Fibroblast of the conjunctiva (primary cell): Measurements from ENCODE around the gene GLS.
"Not testable (repeated sequence)": the region's sequence is repeated elsewhere in the genome, so short reads cannot be mapped to it uniquely, and the experiment has no call there.

Experiments
- DNase-seq: peaks from one replicate; pipeline ENCODE4 v3.0.0-alpha.2; 2010; ENCODE audit warnings: low read depth

The GLS gene

GRCh38 chr2:190880378-190881083, at the start of gene GLS:
Gene GLS (plus strand): TSS chr2:190880821. CDS start chr2:190881085, 264 bp downstream.
- peak; percentile 91 for DNase-seq

DNA sequence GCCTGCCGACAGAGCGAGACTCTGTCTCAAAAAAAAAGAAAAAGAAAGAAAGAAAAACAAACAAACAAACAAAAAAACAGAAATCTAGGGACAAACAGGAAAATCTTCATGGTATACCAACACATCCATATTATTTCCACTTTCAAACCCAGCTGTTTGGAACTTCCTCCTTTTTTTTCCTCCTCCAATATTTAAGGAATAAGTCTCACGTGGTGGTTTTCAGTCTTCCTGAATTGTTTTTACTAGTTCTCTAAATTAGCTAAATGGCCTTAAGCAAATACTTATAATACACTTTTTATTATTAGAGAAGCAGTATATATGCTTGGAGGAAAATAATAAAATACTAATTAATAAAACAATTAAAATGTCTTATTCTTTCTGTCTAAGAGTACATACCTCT, 48.7 kb upstream of the GLS start:
- DNase-seq: no peak

DNA sequence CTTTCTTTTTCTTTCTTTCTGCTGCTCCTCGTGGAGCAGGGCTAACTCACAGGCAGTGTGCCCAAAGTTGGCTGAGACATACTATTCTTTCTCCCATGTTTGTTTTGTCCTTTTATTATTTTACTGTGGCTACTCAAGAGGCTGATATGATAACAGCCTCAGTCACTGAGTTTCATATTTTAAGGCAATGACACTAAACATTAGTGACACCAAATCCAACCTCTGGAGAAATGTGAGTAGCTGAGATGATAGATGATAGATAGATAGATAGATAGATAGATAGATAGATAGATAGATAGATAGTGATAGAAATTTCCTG, 45.8 kb upstream of the GLS start:
- DNase-seq: no peak

DNA sequence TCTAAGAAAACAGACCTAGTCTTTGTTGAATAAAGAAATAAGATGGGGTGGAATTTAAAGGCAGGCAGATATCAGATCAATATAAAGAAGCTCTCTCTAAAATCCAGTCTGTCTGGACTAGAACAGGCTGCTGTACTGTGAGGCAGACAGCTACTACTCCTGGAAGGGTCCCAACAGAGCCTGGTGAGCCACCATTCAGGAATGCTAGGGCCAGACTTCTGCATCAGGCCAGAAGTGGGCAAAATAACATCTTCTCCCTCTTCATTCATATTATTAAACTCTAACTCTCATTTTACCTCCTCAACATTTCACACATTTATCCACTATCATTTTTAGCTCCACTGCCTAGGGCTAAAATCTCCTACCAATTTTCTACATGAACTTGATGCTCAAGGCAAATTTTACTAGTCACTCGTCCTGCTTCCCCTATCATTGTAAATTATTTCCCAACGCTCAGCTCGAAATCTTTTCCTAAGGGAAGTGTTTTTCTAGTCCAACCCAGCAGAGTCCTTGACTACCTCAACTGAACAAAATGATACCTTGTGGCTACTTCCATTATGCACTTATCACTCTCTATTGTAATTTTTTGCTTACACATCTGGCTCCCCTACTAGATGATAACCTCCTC, 45.2 kb upstream of the GLS start:
- DNase-seq: peak; percentile 60

DNA sequence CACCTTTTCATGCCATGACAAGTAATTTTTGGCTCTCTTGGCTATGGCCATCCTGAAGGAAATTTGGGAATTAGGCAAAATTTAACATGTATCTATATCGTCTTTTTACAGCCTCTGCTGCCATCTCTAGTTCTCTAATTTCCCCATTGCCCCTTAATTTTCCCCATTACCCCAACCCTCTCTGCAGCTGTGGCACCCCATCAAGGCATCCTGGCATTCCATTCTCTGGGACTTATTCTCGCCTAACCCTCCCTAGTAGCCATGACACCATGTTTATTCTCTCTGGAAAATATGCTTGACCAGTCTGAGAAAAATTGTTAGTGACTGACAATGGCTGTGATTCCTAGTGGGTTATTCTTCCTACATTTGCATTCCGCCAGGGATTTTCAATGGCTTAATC, 43.9 kb upstream of the GLS start:
- DNase-seq: no peak

DNA sequence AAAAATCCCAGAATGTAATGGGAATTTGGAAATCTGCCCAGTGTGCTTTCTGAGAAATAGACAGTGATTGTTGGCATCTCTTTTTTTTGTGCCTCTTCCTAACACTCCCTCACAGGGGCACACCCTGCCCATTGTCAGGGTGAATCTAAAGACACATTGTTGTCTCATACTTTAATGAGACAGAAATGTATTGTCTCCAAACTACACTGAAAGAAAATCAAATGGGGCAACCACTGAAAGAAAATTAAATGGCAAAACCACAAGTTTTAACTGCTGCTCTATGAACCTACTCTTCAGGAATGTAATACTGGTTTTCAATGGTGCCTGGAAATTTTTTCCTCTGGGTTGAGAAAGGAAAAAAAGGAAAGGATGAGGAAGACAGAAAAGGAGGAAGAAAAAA, 43.2 kb upstream of the GLS start:
- no peak for DNase-seq

GRCh38 chr2:190837952-190838361, 42.7 kb upstream of the GLS start:
- DNase-seq: no peak

DNA sequence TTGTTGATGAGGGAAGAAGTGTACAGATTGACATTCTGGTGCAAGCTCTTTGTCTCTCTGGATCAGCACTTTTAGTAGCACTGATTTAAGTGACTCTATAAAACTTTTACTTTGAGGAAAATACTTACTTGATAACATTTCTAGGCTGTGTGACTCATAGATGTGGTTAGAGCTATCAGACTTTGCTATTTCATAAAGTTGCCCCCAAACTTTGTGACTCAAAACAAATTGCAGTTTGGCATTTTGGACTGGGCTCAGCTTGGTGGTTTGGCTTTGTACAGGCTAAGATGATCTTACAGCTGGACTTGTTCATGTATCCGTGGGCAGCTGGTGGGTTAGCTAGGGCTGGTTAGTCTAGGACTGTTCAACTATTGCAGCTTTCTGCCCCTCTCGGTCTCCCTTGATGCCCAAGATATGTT, 42.1 kb upstream of the GLS start:
- no peak for DNase-seq

GRCh38 chr2:190840569-190841172, 40.0 kb upstream of the GLS start:
- DNase-seq: no peak

DNA sequence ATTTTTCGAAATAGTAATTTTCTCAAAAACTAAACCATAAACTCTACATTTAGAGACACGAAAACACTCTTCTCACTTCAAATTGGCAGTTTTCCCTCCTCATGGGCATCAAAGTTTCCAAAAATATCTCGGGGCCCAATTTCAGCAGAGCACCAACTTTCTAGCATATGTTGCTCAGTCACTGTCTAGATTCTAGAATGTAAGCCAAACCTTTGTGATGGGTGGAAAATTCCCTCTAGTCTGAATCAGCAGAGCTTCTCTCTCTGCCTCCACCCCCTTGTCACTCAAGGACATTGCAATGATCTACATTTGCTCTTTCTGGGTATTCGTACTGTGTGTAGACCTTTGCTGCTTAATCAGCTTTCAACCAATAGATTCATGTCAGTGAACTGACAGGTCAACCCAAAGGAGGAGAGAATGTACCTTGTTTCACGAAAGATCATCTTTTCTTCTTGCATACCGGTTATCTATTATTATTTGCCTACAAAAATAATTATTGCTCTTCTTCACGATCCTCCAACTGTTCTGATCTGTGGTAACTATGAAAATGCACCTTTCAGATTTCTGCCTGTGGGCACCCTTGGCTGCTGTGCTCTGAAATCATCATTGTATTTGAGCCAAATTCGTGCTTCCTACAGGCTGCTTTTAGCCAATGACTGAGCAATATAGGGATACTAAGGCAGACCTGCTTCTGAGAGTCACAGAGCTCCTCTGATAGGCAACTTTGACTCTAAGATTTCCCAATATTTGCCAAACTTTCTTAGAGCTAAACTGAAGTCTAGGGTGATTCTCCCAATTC, 38.7 kb upstream of the GLS start:
- no peak for DNase-seq

- DNase-seq: no peak
Measured at GRCh38 chr2:190842606-190843104, 38.0 kb upstream of the GLS start.

- no peak for DNase-seq
Measured at GRCh38 chr2:190843890-190844699, 36.5 kb upstream of the GLS start.

GRCh38 chr2:190844700-190845401, 35.8 kb upstream of the GLS start:
- DNase-seq: no peak

DNA sequence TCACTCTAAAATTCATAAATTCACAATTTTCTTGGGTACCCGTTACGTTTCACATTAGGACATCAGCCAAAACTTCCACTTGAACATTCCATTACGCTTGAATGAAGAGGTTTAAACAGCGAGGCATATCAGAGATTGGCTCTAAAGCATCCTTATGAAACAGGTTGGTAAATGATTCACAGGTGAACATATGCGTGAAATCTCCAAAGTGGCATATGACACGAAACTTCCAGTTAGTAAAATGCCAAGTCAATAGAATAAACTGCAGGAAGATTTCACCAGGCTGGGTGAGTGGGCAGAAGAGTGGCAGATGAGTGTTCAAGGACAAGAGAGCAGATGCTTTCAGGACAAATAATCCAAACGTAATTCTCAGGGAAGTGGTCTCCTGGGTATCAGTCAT, 33.9 kb upstream of the GLS start:
- DNase-seq: no peak

DNA sequence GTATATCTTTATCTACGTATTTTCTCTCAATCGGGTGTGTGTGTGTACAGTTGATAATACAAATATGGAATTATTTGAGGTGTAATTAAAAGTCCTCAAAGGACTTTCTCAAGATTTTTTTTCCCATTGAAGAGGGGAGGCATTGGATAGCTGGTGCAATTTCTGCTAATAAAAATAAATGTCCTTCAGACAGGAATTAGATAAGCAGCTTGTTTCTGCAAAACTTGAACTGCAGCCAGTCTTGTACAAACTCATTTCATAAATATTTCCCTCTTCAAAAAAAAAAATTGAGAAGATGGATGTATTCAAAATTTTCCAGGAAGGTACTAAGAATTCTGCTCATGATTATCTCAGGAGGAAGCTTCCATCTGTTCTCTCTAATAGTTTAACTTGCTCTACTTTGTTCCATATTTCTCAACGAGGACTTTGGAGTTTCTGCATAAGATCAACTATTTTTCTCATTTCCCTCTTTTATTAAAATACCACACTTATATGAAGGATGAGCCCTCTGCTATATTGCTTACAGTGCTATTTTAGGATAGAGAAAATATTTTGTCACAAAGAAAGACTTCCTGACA, 33.0 kb upstream of the GLS start:
- no peak for DNase-seq

DNA sequence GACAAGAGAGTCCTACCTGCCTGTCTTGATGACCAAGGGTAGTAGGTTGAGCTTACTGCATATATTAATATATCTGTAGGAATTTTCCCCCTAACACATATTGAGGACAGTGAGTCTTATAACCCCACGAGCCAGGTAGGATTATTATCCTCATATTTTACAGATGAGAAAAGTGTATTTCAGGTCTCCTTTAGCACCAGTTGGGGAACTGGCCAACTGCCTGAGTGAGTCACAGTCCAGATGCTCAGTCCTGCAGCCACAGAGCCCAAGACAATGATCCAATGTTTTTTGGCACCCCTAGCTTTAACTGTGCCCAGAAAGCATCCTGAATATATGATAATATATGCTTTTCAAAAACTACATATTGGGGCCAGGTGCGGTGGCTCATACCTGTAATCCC, 30.8 kb upstream of the GLS start:
- peak; percentile 28 for DNase-seq

DNA sequence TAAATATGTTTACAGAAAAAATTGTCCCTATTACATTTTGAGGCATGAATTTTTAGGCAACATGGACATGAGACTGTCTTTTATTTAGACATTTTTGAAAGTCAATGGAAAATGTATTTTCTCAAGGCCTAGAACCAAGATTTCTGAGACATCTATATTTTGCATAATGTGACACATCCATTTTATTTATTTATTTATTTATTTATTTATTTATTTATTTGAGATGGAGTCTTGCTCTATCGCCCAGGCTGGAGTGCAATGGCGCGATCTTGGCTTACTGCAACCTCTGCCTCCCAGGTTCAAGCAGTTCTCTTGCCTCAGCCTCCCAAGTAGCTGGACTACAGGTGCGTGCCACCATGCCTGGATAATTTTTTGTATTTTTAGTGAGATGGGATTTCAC, 27.6 kb upstream of the GLS start:
- not testable (repeated sequence) for DNase-seq

DNA sequence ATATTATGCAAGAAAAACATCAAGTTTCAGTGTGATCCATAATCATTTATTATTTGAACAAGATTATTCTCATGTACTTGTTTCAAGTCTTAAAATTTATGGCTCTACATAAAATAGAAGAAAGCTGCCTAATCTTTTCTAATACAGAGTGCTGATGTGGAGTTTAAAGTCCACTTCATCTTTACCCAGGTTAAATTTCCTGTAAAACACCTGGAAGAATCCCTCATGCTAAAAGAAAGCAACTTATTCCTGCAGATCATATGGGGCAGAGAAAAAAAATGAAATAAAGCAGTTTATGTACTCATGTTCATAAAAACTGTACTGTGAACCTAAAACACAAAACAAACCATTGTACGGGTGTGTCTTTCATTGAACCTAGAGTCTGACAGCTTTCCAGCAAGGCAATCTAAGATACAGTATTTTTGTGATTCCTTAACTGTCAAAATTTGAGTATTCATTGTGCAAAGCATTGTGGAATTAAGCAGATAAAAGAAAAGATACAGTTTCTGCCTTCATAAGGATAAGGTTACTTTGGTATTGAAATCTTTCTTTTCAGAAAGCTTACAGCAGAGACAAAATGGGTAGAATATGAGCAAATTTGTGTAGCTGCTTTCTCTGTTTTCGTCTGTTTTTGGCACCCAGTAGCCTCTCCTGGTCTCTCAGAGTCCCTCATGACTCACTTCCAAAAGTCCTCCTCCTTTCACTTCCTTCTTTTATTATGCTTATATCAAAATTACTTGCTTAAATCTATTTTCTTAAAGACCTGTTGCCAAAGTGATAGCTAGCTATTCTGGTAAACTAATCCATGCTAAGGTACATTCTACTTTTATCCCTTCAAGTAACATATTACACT, 26.9 kb upstream of the GLS start:
- no peak for DNase-seq

DNA sequence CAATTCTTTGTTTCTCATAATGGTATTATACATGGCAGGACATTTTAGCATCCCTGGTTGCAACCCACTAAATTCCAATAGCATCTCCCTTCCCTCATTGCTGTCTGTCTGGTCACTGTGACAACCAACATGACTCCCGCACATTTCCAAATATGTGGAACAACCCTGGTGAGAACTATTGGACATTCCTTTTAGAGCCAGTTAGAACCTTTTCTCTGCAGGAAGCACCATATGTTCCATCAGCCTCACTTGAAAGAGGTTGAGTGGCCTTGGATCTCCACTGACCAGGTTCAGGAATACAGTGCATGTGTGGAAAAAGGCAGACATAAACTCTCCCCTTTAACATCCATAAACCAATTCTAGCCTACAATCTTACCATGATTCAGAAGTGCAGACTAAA, 25.9 kb upstream of the GLS start:
- DNase-seq: no peak

- DNase-seq: no peak
Measured at GRCh38 chr2:190855245-190855644, 25.4 kb upstream of the GLS start.
